ENCODE results near the gene TRAF4. TPM values are rescaled to one million over a fixed set of nuclear protein-coding genes. Genes with fewer than 3 reads are reported as not detected.

TRAF4 gene
- total and polyA plus RNA-seq, 7 donors, result 1.4 to 6.7 (median 2.2) TPM

DNA sequence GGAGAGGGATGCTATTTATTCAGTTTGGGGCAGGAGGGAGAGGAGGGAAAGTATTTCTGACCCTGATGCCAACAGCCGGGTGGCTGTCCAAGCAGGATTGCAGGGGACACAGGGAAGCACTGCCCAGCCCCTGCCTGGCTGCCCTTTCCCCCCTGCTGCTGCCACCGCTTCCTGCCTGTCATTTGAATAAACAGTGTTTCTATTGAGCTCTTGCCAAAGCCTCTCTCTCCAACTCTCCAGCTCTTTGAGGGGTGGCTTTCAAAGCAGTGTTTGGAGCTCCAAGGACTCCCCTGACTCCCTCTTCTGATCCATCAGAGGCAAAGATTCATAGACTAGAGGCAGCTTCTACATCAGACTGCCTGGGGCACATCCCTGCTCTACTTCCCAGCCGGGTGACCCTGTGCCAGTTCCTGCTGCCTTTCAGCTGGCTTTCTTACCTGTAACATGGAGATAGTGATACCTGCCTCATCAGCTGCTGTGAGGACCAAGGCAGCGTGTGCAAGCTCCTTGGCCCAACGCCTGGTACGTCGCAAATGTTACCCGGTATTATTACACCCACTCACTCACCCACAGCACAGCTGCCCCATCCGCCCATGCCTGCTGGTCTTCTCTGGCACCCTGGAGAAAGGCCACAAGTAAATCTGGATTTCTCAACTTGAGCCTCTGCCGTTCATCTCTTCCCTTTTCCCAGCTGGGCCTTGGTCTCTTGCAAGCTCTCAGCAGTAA lies 41.6 kb upstream of the TRAF4 start:
- no peak for DNase-seq
- Histone ChIP-seq H3K27ac (no peak overlapping the region), H3K27me3 (ENCODE audit: insufficient read depth in 3 of 3, low read length in 2 of 3) (no peaks in the 10 kb centered on the region), H3K4me1 (no peaks in the 10 kb centered on the region), H3K4me3 (no peak overlapping the region), H3K9me3 (no peaks in the 10 kb centered on the region), H3K36me3 (ENCODE audit: insufficient read depth in 1 of 2, low read depth in 1 of 2) (peaks cover 15 to 79% of the 10 kb centered on the region in 2 donors)
- peak in 1 of 4 donors; percentile 22 for ATAC-seq
- WGBS, 3 donors, result 44 to 53% (median 47%) methylated on average over 10 of the region's 10 CpGs
- intact Hi-C loops (cut with DNase I), result no loop called here
- TF ChIP-seq, protein P1, sequence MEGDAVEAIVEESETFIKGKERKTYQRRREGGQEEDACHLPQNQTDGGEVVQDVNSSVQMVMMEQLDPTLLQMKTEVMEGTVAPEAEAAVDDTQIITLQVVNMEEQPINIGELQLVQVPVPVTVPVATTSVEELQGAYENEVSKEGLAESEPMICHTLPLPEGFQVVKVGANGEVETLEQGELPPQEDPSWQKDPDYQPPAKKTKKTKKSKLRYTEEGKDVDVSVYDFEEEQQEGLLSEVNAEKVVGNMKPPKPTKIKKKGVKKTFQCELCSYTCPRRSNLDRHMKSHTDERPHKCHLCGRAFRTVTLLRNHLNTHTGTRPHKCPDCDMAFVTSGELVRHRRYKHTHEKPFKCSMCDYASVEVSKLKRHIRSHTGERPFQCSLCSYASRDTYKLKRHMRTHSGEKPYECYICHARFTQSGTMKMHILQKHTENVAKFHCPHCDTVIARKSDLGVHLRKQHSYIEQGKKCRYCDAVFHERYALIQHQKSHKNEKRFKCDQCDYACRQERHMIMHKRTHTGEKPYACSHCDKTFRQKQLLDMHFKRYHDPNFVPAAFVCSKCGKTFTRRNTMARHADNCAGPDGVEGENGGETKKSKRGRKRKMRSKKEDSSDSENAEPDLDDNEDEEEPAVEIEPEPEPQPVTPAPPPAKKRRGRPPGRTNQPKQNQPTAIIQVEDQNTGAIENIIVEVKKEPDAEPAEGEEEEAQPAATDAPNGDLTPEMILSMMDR (IDR thresholded peaks at IDR 0.05), result no peak

DNA sequence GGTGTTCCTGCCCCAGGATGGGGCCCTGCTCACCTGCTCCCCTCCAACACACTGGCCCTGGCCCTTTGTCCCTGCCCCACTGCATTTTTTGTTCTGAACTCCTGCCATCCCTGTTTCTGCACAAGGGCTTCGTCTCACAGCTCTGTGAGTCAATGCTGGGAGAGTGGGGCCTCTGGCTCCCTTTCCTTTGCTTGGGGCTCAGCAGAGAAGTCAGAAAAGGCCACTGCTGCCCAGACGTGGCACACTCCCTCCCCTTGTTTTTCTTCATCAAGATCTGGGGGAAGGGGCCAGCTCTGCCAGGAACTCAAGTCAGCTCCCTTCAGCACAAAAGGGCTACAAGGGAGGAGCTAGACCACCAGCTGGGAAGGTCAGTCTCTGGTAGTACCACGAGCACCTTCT lies 41.1 kb upstream of the TRAF4 start:
- Histone ChIP-seq H3K27ac (no peak overlapping the region), H3K36me3 (ENCODE audit: insufficient read depth in 1 of 2, low read depth in 1 of 2) (peaks cover 11 to 74% of the 10 kb centered on the region in 2 donors), H3K4me1 (no peaks in the 10 kb centered on the region), H3K4me3 (no peak overlapping the region), H3K9me3 (no peaks in the 10 kb centered on the region), H3K27me3 (ENCODE audit: insufficient read depth in 3 of 3, low read length in 2 of 3) (no peaks in the 10 kb centered on the region)
- DNase-seq, result no peak
- intact Hi-C loops (cut with DNase I), result no loop called here
- TF ChIP-seq, protein P1 (IDR thresholded peaks at IDR 0.05), result no peak
- 65 to 74% (median 73%) methylated on average over 3 of the region's 3 CpGs for WGBS, 3 donors
- ATAC-seq, result no peak

DNA sequence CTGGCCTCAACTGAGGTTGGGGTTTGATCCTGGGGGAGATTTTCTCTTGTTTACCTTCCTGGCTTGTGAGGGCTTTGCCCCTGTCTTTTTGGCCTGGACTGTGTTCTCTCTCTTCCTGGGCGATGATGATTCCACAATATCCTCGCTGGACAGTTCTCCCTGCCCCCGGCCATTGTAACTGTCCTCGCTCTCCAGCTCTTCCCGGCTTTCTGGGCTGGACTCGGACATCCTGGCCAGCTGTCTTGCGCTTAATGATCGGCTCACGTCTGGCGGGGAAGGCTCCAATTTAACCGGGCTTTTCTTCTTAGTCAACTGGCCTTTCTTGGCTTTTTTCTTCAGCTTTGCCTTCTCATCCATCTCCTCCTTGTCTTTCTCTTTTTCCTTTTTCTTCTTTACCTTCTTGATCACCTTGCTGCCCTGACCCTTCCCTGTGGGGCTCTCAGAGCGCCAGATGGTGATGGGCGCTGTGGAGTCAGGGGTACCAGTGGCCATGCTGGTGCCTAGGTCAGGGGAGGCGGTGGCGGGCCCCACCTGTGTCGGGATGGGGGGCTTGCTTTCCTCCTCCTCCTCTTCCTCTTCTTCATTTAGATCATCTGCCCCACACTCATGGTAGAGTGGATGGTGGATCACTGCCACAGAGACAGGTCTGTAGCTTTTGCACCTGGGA lies 40.1 kb upstream of the TRAF4 start:
- no peak overlapping the region for H3K27ac ChIP-seq
- peaks cover 5 to 65% of the 10 kb centered on the region in 2 donors for H3K36me3 ChIP-seq (ENCODE audit: insufficient read depth in 1 of 2, low read depth in 1 of 2)
- TF ChIP-seq, protein P1 (IDR thresholded peaks at IDR 0.05), result no peak
- ATAC-seq (no peak), DNase-seq (no peak)
- intact Hi-C loops (cut with DNase I), result no loop called here
- H3K27me3 ChIP-seq (ENCODE audit: insufficient read depth in 3 of 3, low read length in 2 of 3), result no peaks in the 10 kb centered on the region
- H3K9me3 ChIP-seq, result no peaks in the 10 kb centered on the region
- H3K4me3 ChIP-seq, result no peak overlapping the region
- 68 to 74% (median 71%) methylated on average over 16 of the region's 16 CpGs for WGBS, 3 donors
- H3K4me1 ChIP-seq, result no peaks in the 10 kb centered on the region

DNA sequence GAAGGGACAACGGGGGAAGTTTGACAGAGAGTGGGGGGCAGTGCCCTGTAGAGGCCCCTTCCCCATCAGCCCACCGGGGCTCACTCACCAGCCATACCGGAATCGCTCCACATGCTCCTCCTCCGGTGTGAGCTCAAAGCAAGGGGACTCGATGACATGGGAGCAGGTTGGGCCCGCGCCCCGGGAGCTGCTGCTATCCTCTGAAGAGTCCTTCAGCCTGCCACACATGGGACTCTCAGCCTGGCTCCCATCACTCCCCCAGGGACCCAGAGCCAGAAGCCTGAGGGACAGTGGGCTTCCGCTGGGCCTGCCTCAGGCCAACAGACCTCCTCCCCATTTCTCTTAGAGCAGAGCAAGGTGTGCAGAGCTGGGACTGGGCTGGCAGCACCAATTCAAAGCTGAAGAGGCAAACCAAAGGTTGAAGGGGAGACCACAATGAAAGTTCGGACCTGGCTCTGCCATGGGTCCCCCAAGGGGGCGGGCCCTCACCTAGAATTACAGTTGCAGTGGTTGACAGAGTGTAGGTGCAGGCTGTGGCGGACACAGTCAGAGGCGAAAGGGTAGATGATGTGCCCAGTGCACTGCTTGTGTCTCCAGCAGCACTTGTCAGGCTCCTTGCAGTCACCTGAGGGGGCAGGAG lies 39.5 kb upstream of the TRAF4 start:
- no peak overlapping the region for H3K27ac ChIP-seq
- no peaks in the 10 kb centered on the region for H3K9me3 ChIP-seq
- DNase-seq (no peak), ATAC-seq (no peak)
- no peak overlapping the region for H3K4me3 ChIP-seq
- TF ChIP-seq, protein P1 (IDR thresholded peaks at IDR 0.05), result no peak
- peaks cover 5 to 58% of the 10 kb centered on the region in 2 donors for H3K36me3 ChIP-seq (ENCODE audit: insufficient read depth in 1 of 2, low read depth in 1 of 2)
- 85 to 92% (median 87%) methylated on average over 14 of the region's 14 CpGs for WGBS, 3 donors
- H3K27me3 ChIP-seq (ENCODE audit: insufficient read depth in 3 of 3, low read length in 2 of 3), result no peaks in the 10 kb centered on the region
- no peaks in the 10 kb centered on the region for H3K4me1 ChIP-seq
- intact Hi-C loops (cut with DNase I), result no loop called here
